HCT116 (cell line): ENCODE measurements around the gene CCDC69.

Source experiments
- MAX ChIP-seq: IDR thresholded peaks from 2 replicates; pipeline ENCODE4 v1.6.1; 2012
- TCF7L2 ChIP-seq: IDR thresholded peaks from 2 replicates; pipeline ENCODE4 v1.7.0; 2011; ENCODE audit warnings: borderline replicate concordance, inconsistent platforms; ENCODE audit not compliant: insufficient read depth, insufficient read length; ENCODE audit errors: extremely low read depth

DNA sequence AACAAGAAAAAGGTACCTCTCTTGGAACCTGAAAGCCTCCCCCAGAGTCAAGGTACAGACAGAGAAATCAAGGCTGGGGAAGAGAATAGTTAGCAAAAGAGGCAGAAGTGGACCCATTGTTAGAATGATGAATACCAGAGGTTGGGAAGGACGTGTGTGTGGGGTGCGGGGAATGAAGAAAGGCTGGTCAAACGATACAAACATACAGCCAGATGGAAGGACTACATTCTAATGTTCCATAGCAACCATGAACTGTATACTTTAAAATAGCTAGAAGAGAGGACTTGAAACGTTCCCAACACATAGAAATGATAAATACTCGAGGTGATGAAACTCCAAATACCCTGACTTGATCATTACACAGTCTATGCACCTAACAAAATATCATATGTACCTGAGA, 7.1 kb downstream of the CCDC69 start:
- TF ChIP-seq MAX, result no peak
- TF ChIP-seq TCF7L2, result no peak
